ENCODE results near the gene TBX5.

DNA sequence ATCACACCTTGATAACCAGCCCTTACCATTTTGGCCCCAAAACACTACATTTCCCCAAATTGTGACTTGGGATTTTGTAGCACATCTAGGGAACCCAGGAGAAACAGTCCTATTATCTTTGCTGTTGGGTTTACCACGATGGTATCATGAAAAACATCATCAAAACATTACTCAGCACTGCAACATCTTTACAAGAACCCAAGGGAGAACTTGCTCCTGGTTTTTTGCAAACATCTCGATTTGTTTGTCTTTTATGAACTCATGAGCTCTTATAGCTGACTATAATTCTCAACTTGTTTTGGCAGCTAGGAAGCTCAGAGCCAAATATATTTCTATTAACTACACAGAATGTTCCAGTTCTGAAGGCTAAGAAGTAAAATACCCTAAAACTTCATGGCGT is 65.7 kb downstream of the TBX5 start:
- TF ChIP-seq GATA3 (IDR thresholded peaks at IDR 0.05; ENCODE audit: low read depth, low read length) (no peak), GATA2 (IDR thresholded peaks at IDR 0.05; ENCODE audit: low read depth, low read length) (no peak)
